Stimulated activated CD4-positive, alpha-beta T cell treated with anti-CD3 and anti-CD28 coated beads, Interleukin-2, amount 100 ng/mL, for 48 hours (primary cell): Measurements from ENCODE around the gene SOX8.
A peak's percentile ranks its signal among the peaks of the same experiment; 100 is the strongest.

Experiments used
- DNase-seq, 2 donors: peaks; one replicate each; pipeline ENCODE4 v3.0.0-alpha.2; 2020

SOX8 gene

GRCh38 chr16:988471-989353 is 7.1 kb downstream of the SOX8 start:
- no peak for DNase-seq

GRCh38 chr16:989354-989814 is 7.8 kb downstream of the SOX8 start:
- DNase-seq = no peak

GRCh38 chr16:990516-991291 is 9.1 kb downstream of the SOX8 start:
- DNase-seq = no peak

GRCh38 chr16:991345-991744 is 9.8 kb downstream of the SOX8 start:
- no peak for DNase-seq

GRCh38 chr16:991773-992172 is 10.2 kb downstream of the SOX8 start:
- DNase-seq = no peak

GRCh38 chr16:993731-994130 is 12.2 kb downstream of the SOX8 start:
- no peak for DNase-seq

- DNase-seq = no peak
Measured at GRCh38 chr16:995087-995486, 13.5 kb downstream of the SOX8 start.

- DNase-seq = no peak
Measured at GRCh38 chr16:995783-996182, 14.2 kb downstream of the SOX8 start.

GRCh38 chr16:996681-997080 is 15.1 kb downstream of the SOX8 start:
- no peak for DNase-seq

GRCh38 chr16:997440-998051 is 16.0 kb downstream of the SOX8 start:
- DNase-seq = peak in 1 of 2 donors; percentile 42

- DNase-seq = no peak
Measured at GRCh38 chr16:998211-998610, 16.6 kb downstream of the SOX8 start.

GRCh38 chr16:998615-999014 is 17.0 kb downstream of the SOX8 start:
- DNase-seq = no peak

- DNase-seq = no peak
Measured at GRCh38 chr16:999677-1000076, 18.1 kb downstream of the SOX8 start.

- no peak for DNase-seq
Measured at GRCh38 chr16:1000608-1001007, 19.0 kb downstream of the SOX8 start.

- no peak for DNase-seq
Measured at GRCh38 chr16:1001096-1001495, 19.5 kb downstream of the SOX8 start.

- peak; percentile 78 to 79 for DNase-seq
Measured at GRCh38 chr16:1002399-1003166, 21.0 kb downstream of the SOX8 start.

- peak; percentile 40 to 51 for DNase-seq
Measured at GRCh38 chr16:1003391-1004347, 22.1 kb downstream of the SOX8 start.

- no peak for DNase-seq
Measured at GRCh38 chr16:1005286-1005685, 23.7 kb downstream of the SOX8 start.

GRCh38 chr16:1006781-1007180 is 25.2 kb downstream of the SOX8 start:
- no peak for DNase-seq

- DNase-seq = no peak
Measured at GRCh38 chr16:1007284-1007850, 25.8 kb downstream of the SOX8 start.

GRCh38 chr16:1008085-1008484 is 26.5 kb downstream of the SOX8 start:
- DNase-seq = no peak
